ENCODE data around the gene SPATA4.
"Not testable (repeated sequence)": the region's sequence is repeated elsewhere in the genome, so short reads cannot be mapped to it uniquely, and the experiment has no call there.

SPATA4 gene

DNA sequence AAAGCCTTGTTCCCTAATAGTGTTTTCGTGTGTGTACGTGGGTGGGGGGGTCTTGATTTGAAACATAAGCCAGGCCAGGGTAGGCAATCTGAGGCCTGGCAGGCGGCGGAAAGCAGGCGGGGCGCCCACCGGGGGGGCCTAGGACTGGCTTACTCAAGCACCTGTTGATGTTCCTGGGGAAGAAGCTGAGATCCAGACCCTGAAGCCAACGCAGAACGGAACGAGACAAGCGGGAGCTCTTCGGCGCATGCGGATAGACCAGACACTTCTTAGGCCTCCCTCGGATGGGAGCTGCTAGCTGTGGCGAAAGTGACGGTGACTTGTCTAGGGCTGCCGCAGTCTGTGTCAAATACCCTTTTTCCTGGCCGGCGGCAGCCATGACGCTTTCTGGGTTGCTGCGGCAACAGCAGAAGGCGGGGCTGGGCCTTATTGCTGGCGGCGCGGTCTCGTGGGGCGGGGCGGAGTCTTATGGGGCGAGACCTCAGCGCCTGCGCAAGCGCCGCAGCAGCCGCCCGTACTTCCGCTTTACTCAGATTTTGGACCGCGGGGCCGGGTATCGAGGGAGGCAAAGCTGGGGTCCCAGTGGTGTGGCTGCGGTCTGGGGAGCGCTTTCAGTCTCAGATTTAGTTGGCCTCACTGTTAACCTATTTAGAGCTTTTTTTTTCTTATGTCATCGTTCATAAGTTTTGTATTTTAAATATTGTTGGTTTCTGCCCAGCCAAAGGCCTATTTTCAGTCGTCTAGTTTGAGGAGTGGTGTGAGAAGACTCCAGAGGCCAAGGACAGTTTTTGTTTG is at the start of gene SPATA4:
Gene SPATA4, minus strand, starts transcription at position 402 of the 795 bp plus-strand sequence. Its CDS starts 23 bp downstream, at position 379.
- DNase-seq (ENCODE audit: low read depth): peak; percentile 89

DNA sequence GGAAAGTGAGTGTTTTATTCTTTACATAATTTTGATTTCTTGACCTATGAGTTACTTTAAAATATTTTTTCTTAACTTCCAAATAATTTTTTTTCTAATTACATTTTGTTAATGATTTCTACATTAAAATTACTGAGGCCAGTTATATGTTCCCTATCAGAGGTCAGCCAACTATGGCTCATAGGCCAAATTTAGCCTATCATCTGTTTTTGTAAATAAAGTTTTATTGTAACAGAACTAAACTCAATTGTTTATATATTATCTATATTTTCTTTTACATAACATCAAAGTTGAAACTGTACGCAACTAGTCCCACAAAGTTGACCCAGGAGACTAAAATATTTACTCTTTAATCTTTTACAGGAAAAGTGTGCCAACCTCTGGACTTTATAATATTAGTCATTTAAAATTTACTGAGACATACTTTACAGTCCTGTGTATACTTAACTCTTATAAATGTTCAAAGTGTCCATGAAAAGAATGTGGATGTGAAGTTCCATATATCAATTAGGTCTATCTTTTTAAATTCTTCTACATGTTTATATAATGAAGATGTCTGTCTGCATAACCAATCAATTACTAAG is 47.5 kb upstream of the SPATA4 start:
- DNase-seq (ENCODE audit: low read depth): no peak

DNA sequence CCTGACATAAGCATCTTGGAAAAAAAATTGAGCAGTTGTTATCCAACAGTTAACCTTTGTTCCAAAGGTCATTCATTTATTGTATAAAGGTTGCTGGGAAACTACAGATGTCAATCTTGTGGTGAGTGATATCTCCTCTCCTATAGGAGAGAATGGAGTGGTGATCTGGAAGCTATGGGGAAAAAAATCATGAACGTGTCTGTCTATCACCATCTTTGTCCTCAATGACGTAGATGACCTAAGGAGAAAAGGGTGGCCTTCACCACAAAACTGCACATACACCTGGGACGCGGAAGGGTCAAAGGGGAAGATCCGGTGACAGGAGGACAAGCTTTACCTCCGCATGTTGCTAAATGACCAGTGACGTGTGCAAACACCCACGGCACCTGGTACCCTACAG is 46.3 kb upstream of the SPATA4 start:
- no peak for DNase-seq (ENCODE audit: low read depth)

DNA sequence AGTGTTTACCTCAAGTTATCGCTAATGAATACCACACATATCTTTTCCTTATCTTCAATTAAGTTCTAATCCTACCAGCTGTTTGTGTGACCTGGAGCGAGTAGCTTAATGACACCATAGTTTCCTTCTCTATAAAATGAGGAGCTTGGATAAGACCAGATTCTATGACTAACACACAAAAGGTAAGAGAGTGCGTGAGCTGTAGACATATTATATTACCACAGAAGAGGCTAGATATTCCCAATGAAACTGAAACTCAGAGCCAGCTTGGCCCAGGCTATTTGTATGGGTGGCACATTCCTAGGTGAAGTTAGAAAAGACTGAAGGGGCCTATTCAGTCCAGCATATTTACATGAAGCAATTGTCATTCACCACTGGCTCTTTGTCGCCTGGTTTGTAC is 43.4 kb upstream of the SPATA4 start:
- no peak for DNase-seq (ENCODE audit: low read depth)

DNA sequence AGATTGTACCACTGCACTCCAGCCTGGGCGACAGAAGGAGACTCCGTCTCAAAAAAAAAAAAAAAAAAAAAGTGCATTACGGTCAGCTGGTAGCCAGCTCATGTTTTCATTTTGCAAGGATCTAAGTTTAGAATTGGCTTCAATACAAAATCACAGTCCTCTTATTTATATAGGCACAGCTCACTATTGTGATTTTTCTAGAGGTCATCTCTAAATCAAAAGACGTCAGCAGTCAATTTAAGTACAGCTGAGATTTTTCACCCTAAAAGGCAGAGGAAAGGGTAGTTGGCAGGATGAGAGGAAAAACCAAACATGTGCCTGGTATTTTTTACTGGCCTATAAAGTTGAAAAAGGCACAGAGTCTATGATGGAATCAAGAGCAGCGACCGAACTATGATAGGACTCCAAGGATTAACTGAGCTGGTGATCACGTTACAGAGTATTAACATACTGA is 42.8 kb upstream of the SPATA4 start:
- DNase-seq (ENCODE audit: low read depth): no peak

DNA sequence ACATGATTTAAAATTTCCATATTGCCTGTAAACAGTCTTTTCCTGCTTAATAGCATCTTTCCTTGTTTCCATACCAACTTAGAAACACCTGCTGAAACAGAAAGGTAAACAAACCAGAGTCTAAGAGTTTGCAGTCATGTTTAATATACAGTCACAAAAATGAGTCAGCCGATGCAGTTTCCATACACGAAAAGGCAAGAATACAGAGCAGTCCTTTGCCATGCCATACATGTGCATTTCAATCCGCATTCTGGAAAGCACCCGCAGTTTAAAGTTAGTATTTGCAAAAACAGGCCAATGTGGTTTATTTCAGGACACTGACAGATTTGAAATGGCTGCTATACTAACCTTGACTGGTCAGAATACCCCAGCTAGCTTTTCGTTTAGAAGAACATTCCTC is 41.6 kb upstream of the SPATA4 start:
- no peak for DNase-seq (ENCODE audit: low read depth)

DNA sequence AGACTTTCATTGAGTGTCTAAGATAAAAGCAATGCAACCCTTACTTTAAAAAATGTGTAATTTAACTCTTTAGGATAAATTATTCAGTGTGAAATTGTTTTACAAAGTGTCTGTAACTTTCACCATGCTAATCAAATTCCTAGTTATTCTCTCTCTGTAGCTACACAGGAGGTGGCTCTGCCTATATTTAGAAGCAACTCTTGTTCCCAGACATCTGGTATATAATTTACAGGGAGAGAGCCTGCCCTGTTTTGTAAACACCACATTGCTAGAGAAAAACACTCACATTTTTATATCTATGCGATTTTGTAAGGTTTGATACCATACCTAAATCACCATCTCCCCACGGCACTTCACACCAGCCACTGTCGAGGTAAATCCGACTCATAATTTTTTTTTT is 35.5 kb upstream of the SPATA4 start:
- no peak for DNase-seq (ENCODE audit: low read depth)

DNA sequence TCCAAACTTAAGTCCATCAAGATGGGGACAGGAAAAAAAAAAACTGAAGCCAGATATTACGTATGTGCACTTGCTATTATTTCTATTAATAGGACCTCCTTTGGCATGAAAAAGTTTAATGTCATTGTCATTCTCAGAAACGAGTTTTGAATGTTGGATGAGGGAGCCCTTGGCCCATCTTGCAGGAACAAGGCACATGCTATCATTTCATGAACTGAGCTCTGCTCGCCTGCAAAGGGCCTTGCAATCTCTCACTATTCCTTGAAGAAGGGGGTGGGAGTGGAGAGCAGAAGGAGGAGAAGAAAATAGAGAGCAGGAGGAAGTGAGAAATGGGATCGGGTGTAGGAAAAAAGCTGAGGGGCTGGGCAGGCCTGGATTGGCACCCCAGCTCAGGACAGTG is 34.3 kb upstream of the SPATA4 start:
- no peak for DNase-seq (ENCODE audit: low read depth)

DNA sequence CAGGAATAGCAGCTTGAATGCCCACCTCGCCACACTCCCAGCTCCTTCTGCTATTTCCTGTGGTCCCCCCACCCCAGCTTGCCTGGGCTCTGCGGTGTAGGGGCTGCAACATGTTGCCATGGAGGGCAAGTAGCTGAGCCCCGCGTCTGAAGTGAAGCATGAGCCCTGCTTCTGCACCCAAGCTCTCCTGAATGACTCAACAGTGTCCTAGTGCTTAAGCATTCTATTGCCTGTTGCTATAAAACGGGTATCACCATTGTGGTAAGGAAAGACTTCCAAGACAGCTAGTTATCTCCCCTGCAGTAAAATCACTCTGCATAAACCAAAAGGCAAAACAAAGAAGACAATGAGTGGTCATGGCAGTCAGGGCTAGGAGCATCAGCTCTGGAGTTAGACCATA is 31.4 kb upstream of the SPATA4 start:
- no peak for DNase-seq (ENCODE audit: low read depth)

DNA sequence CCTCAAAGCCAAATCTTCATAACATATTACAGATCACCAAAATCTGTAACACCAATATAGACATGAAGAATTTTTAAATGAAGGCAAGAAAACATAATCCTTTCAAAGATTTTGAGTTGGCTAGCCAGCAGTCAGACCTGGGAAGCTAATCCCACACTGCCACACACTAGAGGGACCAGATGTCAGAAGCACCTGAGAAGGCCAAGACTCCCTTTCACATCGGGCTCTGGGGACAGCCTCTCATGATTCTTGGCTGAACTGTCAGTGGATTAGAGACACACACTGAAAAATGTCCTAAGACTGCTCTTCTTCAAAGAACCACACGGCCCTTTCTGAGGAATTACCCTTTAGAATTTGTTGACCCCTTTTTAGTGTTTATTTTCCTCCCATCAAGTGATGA is 28.2 kb upstream of the SPATA4 start:
- no peak for DNase-seq (ENCODE audit: low read depth)

DNA sequence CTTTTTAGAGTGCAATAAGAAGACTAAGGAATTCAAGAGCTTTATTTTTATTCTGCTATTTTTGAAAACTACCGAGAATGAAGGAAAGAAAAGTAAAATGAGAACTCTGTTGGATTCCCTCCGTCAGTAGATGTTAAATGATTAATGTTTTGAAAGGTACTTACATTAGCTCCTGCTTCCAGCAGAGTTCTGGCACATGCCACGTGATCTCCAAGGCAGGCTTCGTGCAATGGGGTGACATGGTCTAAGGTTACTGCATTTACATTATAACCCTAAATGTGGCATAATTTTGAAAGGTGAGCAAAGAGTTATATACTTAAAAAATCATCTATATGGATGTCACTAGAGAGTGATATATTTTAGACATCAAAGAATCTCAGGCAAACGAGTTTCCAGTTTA is 26.8 kb upstream of the SPATA4 start:
- no peak for DNase-seq (ENCODE audit: low read depth)

DNA sequence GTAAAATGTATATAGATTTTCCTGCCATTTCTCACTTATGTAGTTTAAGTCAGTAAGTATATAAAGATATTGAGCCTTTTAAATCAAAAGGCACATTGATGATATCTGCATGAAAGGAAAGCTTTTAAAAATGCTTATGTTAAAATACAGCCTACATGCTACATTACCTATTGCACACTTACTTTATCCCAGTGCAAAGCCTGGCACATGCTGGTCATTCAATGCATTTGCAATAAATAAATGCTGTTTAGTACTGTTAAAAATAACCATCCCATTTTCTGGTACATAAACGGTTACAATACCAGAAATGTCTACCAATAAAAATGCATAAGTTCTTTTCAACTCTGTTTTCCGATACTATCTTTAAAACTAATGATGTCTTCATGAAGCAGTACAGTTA is 22.1 kb upstream of the SPATA4 start:
- no peak for DNase-seq (ENCODE audit: low read depth)

DNA sequence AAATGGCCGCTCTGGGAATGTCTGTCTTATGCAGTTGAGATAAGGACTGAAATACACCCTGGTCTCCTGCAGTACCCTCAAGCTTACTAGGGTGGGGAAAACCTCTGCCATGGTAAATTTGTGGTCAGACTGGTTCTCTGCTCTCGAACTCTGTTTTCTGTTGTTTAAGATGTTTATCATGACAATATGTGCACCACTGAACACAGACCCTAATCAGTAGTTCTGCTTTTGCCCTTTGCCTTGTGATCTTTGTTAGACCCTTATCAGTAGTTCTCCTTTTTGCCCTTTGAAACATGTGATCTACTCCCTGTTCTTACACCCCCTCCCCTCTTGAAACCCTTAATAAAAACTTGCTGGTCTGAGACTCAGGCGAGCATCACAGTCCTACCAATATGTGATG is 17.0 kb upstream of the SPATA4 start:
- not testable (repeated sequence) for DNase-seq (ENCODE audit: low read depth)

DNA sequence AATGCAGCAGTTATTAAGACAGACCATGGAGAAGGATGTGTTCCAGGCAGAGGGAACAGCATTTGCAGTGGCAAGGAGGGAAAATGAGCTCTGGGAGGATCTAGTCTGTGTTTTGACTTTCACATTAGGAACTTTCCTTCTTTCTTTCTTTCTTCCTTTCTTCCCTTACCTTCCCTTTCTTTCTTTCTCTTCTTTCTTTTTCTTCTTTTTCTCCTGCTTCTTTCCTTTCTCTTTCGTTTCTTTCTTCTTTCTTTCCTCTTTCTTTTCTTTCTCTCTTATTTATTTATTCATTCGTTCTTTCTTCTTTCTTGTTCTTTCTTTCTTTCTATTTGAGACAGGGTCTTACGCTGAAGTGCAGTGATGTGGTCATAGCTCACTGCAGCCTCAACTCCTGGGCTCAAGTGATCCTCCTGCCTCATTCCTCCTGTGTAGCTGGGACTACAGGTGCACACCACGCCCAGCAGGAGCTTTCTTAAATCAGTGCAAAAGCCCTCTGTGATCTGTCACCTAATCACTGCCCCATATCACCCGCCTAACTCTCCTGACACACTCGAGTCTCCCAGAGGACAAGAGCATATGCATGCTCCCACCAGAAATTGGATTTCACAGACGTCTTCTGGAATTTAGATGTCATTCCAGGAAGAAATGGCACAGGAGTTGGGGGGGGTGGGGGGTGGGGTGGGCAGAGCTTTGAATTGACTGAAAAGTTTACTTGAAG is 15.4 kb upstream of the SPATA4 start:
- DNase-seq (ENCODE audit: low read depth): no peak

DNA sequence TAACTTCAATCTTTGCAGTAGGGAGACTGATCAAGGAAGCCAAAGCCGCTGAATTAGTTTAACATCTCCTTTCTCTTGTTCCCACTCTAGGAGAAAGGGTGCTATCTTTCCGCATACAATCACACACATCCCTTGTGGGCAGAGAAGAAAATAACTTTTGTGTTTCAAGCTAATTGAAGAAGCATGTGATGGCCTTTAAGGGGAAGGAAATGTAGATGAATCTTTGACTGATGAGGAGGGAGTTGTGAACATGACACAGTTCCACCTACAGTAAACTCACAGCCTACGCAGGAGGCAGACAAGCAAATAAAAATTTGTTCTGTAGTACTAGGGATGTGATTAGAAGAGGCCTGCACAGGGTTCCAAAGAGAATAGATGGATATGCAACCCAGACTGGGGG is 14.7 kb upstream of the SPATA4 start:
- DNase-seq (ENCODE audit: low read depth): no peak

DNA sequence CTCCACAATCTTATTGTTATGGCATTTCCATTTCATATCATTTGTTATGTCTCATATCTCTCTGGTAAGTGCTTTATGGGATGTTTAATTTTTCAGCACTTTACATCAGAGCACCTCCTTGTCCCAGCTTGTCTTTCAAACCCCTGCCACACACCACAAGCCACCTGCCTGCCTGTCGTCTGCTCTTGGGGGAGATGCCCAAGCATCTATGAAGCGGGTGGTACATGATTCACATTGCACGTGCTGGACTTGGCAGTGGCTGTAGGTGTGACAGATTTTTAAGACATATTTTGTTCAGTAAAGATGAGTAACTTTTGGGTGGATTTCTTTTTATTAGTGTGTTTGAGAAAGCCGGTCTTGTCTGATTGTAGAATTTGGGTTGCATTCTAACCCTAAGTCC is 14.2 kb upstream of the SPATA4 start:
- DNase-seq (ENCODE audit: low read depth): no peak

DNA sequence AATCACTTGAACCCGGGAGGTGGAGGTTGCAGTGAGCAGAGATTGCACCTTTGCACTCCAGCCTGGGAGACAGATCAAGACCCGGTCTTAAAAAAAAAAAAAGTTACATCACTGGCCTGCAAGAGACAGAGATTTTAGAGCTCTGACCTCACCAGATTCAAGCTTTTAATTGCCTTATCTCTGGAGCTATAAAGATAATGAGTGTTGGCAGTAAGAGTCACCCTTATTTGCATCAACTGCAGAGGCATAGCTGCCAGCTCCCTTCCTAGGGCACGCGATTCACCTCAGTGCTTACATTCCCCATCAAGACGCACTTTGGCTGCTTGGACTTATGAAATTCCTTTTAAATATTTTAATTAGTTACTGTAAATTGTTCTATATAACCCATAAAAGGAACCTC is 12.5 kb upstream of the SPATA4 start:
- DNase-seq (ENCODE audit: low read depth): no peak

DNA sequence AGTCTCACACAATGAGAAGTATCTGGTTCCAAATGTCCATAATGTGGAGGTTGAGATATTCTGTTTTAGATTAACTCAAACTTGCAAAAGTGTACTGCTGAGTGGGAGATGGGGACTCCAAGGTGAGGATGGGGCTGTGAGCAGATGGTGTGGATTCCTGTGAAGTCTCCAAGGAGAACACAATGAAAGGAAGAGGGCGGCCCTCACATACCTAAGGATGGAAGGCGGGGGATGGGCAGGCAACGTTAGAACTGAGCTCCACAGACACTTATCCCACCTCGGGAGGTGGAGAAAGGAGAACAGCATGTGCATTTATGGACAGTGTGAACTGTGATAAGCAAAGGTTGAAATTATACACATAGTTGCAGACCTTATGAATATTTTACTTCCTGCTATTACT is 9.9 kb upstream of the SPATA4 start:
- no peak for DNase-seq (ENCODE audit: low read depth)

DNA sequence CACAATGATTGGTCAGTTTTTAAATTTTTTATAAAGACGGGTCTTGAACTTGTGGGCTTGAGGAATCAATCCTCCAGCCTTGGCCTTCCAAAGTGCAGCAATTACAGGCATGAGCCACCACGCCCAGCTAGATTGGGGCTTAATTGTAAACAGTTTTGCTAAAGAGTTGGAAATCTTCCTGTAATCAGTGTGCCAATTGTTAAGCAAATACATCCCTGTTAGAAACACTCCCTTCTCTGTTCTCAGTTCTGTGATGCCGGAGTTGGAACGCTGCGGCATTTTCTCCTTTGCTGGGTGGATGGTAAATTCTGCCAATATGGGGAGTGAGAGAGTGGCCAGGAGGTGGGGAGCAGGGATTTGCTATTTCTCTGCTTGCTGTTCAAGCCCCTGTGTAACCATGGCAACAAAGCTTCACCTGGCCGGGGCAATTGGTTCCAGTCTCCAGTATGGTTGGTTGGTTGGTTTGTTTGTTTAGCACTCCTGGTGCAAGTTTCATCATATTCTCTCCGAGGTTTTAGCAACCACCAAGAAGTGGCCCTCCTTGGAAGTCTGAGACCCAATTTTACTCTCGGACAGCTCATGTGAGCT is 3.0 kb upstream of the SPATA4 start:
- DNase-seq (ENCODE audit: low read depth): no peak

DNA sequence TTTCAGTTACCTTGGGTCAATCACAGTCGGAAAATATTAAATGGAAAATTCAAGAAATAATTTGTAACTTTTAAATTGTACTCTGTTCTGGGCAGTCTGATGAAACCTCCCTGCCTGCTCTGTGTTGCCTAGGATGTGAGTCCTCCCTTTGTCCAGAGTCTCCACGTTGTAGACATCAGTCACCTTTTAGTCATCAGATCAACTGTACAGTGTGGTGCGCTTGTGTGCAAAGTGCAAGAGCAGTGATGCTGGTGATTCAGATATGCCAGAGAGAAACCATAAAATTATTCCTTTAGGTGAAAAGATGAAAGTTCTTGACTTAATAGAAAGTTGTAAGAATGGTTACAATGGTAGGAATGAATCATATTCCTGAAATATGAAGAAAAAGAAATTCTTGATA is 1.4 kb downstream of the SPATA4 start:
- no peak for DNase-seq (ENCODE audit: low read depth)

DNA sequence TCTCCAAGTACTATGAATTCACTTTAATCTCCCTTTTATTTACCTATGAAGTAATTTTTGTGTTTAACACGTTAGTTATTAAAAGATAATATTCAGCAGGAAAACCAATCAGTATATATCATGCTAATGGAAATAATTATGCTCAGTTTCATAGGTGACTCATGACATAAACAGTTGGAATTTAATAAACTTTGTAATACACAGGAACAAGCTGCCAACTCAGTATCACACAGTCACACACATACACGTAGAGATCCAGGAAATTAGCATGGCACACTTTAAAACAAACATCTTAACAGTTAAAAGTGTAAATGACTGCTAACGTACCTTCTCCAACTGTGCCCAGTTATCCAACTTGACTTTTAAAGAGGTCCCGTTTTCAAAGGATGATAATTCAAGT is 2.3 kb downstream of the SPATA4 start:
- no peak for DNase-seq (ENCODE audit: low read depth)

DNA sequence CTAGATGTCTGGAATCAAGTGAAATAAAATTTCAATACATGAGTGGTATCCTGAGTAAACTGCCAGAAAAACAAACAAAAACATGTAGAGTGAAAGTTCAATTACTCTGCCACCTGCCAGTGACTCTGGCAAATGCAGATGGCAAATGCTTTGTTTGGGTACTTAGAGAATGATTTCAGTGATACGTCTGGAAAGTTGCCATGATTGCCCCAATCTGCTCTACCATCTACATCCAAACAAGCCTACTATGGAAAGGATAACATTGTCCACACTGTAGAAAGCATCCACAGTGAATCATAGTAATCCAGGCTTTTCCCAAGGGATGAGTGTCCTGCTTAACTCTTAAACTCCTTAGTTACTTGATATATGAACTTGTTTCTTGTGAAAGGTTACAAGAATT is 3.4 kb downstream of the SPATA4 start:
- DNase-seq (ENCODE audit: low read depth): no peak
